Kidney tubule cell (primary cell): ENCODE measurements around the gene PEPD.

ENCODE experiments used
- DNase-seq: peaks from one replicate; pipeline ENCODE4 v3.0.0-alpha.2; 2018; ENCODE audit warnings: low spot score

Gene PEPD

GRCh38 chr19:33545217-33545981 is 23.8 kb upstream of the PEPD start:
- DNase-seq, result no peak

GRCh38 chr19:33535226-33535625 is 13.6 kb upstream of the PEPD start:
- DNase-seq, result peak; percentile 22

DNA sequence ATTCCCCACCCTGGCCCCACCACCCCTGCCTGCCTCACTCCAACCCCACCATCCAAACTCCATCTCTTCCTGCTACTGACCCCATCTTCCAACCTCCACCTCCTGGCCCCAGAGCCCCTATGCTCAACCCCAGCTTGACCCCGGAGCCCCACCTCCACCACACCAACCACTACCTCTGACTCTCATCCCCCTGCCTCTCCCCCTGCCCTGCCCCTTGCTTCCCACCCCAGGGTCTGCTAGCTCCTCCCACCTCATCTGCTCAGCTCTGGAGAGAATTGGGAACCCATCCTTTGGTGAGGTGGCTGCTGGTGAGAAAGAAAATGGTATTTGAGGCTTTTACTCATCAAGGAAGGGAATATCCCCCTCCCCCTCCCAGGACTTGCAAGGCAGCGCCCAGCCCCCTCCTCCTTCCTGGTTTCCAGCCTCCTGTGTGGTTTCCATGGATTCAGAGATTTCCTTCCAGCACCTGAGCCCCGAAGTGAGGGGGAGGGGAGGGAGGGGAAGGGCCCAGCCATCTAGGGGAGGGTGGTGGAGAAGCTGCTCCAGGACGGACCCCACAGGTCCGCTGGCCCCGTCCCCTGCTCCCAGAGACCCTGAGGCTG is 11.4 kb upstream of the PEPD start:
- DNase-seq, result no peak

DNA sequence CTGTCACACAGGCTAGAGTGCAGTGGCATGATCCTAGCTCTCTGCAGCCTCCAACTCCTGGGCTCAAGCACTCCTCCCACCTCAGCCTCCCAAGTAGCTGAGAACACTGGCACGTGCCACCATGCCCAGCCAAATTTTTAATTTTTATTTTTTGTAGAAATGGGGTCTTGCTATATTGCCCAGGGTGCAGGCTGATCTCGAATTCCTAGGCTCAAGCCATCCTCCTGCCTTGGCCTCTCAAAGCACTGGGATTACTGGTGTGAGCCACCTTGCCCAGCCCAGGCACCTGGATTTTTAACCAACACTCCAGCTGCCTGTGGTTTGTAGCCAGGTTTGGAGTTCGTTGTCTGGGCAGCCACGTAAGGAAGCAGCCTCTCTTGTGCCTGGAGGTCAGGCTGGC is 9.3 kb upstream of the PEPD start:
- DNase-seq, result no peak

DNA sequence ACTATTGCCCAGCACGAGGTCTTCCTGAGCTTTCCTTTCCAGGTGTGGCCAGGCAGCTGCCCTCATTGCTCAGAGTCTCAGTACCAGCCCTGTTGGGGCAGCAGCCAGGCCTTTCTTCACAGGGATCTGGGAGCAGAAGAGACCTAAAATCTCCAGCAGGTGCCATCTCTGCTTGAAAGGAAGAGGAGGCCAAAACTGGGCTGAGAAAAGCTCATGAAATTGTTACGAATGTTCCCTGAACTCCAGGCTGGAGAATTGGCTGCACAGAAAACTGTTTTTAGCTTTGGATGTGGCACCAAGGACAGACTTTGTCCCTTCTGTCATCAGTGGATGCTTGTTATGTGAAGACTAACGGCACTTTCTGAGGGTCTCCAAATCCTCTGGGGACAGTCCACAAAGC is 8.7 kb upstream of the PEPD start:
- no peak for DNase-seq

GRCh38 chr19:33529094-33529676 is 7.6 kb upstream of the PEPD start:
- DNase-seq, result no peak

DNA sequence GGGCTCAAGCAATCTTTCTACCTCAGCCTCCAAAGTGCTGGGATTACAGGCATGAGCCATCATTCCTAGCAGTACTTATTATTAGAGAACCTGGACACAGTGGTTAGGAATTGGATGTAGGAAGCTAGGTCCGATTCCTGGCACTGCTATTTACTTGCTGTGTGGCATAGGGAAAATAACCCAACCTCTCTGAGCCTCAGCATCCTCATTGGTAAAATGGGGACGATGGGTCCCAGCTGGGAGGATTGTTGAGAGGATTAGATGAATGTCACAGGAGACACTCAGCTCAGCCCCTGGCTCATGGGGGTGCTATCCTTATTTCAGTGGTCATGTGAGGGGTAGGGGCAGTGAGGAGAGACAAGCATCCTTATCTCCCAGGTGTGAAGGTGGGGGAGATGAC is 6.8 kb upstream of the PEPD start:
- no peak for DNase-seq

DNA sequence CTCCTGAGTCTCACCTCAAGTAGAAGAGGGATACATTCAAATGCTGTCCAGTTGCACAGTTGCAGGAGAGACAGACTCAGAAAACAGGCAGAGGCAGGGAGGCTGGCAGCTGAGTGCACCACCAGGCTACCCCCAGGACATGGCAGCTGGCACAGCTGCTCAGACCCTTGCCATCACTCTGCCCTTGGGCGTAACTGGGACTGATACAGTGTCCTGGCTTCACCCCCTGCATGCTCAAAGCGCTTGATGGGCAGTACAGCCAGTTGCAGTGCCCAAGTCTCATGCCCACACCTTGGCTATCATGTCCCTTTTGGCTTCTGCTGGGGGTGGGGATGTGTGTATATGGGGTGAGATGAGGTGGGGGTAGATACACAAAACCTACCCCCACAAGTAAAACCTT is 5.5 kb upstream of the PEPD start:
- no peak for DNase-seq

DNA sequence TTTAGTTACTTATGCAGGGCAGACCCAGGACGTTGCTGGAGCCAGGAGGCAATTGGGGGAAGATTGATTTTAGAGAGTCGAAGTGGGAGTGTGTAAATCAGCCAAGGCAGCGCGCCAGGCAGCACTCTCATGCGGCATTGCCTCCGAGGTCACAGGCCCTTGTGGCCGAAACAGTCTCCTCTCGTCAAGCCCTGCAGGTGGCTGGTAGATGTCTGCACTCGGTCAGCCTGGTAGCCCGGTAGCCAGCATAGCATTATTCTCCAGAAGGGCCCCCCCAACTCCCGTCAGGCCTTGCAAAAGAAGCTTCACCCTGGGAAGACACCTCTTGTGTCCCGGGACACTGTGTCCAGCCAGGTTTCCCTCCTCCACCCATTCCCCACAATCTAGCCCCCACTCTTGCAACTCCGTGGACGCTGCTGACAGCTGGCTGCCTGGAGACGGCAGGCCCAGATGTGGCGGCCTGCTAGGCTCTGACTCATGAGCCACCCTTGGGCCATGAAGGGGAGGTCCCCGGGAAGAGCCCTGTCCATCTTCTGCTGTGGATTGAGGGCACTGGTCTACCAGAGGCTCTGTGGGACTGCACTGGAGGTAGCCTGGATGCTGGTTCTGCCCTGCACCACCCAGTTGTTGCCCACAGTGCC is 2.6 kb upstream of the PEPD start:
- no peak for DNase-seq

- DNase-seq, result no peak
These were observed 1.6 kb upstream of the PEPD start for GRCh38 chr19:33523167-33523566.

GRCh38 chr19:33522371-33522662 is 726 bp upstream of the PEPD start:
- no peak for DNase-seq

GRCh38 chr19:33520844-33521479 is 629 bp downstream of the PEPD start:
- DNase-seq, result no peak

DNA sequence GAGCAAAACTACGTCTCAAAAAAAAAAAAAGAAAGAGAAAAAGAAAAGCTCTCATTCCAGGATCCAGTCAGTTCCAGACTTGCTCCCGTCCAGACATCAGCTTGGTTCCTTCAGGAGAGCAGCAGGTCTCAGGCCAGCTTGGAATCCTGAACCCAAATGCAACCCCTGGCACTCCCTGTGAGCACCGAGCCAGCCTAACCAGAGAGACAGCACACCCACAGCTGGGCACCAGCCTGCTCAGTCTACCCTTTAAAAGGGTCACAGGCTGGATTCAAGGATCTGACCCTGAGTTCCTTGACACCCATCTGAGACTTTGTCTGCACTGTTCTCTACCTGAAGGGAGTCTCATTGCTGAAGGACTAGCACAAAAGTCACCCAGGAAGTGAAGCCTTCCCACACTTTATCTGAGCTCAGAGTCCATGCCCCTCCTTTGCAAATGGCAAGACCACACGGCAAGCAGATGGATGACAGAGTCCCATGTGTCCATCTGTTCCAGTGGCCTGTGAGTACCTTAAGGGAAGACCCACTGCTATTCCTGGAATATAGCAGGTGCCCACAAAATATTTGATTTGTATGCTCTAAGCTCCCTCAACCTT is 1.4 kb downstream of the PEPD start:
- no peak for DNase-seq

DNA sequence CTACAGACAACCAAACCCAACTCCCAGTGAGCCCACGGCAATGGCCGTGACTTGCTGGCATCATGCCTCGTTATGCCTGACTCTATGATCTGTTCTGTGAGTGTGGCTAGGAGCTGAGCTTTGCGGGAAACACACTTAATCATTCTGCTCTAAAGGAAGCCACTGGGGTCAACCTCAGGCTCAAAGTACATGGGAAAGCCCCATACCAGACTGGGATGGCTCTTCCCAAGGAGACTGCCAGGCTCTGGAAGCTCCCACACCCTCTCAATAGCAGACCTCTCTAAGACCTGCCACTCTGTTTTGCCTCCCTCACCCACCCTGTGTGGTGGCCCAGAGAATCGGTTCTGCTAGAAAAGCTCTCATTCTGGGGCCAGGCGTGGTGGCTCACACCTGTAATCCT is 2.2 kb downstream of the PEPD start:
- DNase-seq, result peak; percentile 11

- DNase-seq, result no peak
These were observed 3.0 kb downstream of the PEPD start for GRCh38 chr19:33518541-33518940.

DNA sequence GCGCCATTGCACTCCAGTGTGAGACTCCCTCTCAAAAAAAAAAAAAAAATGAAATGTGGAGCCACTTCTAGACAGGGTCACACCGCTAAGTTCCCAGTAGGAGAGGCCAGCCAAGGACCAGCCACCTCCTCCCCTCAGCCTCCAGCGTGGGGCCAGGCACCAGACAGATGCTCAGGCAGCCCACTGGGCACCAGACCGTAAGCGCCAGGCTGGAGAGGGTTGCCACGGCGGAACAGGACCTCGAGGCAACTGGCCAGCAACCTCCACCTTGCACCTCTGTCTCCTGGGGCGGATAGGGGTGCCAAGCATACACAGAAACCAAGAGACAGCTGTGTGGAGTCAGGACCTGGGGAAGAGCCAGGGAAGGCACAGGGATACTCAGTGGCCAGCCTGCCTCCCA is 3.7 kb downstream of the PEPD start:
- DNase-seq, result no peak

DNA sequence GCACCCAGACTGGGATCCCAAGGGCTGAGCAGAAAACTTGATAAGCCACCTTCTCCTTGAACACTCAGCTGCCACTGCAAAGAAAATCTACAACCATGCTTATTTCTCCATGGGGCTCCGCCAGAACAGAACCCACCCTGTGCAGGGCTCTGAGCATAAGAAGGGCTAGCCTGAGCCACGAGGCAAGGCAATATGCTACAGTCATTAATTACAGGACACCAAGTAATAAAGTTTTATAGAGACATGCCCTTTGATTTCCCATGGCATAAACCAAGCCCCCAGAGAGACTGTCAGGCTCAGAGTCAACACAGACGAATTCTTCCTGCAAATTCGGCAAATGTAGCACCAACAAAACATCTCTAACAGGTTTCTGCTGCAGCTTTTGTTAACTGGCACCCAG is 5.7 kb downstream of the PEPD start:
- no peak for DNase-seq

- DNase-seq, result peak; percentile 78
These were observed 6.6 kb downstream of the PEPD start for GRCh38 chr19:33514885-33515551.

- DNase-seq, result no peak
These were observed 8.2 kb downstream of the PEPD start for GRCh38 chr19:33513424-33513823.

DNA sequence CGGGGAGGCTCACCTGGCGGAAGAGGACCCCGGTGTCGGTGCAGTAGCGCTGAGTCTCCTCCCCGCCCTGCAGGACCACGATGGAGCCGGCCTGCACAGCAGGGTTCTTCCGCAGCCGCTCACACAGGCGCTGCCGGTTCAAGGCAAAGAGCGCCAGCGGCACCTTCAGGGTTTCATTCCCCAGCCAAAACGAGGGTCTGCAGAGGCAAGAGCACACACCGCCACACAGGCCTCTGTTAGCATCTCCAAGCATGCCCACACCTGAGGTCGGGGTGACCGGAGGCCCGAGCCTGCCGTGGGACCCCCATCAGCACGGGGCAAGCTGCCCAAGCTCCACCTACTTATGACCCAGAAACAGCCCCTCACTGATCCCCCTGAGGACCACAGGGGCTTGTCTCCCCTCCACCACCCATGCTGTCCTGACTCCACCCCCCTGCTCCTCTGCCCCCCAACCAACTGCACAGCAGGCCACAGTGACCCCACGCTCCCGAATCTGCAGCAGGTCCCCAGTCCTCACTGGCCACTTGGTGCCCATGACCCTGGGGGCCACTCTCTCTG is 8.9 kb downstream of the PEPD start:
- no peak for DNase-seq

- no peak for DNase-seq
These were observed 9.6 kb downstream of the PEPD start for GRCh38 chr19:33512021-33512420.

DNA sequence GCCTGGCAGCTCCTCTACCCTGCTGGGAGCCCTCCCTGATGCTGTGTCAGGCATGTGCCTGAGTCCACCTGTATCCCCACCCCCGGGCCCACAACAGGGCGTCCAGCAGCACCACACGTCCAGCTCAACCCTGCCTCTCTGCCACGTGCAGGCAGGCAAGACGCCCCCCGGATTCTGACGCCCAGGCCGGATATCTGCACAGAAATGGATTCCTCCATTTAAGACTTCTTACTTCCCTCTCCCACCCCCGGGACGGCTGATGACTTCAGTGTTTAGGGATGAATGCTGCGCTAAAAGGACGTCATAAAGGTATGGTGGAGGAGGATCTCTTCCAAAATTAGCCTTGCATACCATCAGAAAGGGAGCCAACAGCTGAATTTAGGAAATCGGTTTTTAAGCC is 10.2 kb downstream of the PEPD start:
- no peak for DNase-seq
